HCT116 (cell line): ENCODE data around the gene LRRK2. TPM values are rescaled to one million over a fixed set of nuclear protein-coding genes. Genes with fewer than 3 reads are reported as not detected.

ENCODE experiments used
- ATAC-seq: fragments of 200-7000 bp; cut with Tn5 transposase; 2 replicates; pipeline ENCODE4 v1.9.1; 2020; ENCODE audit warnings: mild to moderate bottlenecking, moderate library complexity
- BruUV-seq: library from RNA; stranded (reverse); fragments of 400-500 nt; replicated peaks from 2 replicates; lab custom pipeline; 2021; lab: Mats Ljungman, UMichigan
- CTCF ChIA-PET: fragments of 300-600 bp; sonication (Branson Sonifier 250); formaldehyde crosslinking; loops from one replicate; lab custom pipeline; 2021; ENCODE audit warnings: antibody characterized with exemption; lab: Charles Lee
- POLR2A ChIA-PET: fragments of 300-600, 350-600 bp; sonication (Branson Sonifier 250); formaldehyde crosslinking; loops from one replicate; lab custom pipeline; 2021; ENCODE audit warnings: antibody characterized with exemption; lab: Charles Lee
- RAD21 ChIA-PET, 2 experiments: fragments of 300-600 bp; sonication (Branson Sonifier 250); formaldehyde crosslinking; loops; one replicate each; lab custom pipeline; 2023; ENCODE audit warnings: low total read pairs in 2 of 2; ENCODE audit not compliant: uncharacterized antibody in 2 of 2, unreplicated experiment in 2 of 2, low non-redundant PET in 1 of 2; lab: Charles Lee
- DNase-seq: peaks from one replicate; pipeline ENCODE4 v3.0.0-alpha.2; 2010; ENCODE audit warnings: low read depth, low spot score
- H2AFZ ChIP-seq: fragments of 200-600 bp; shearing (Covaris generic), sonication (generic); 2 replicates; pipeline ENCODE4 v1.6.1; 2017; ENCODE audit warnings: low read depth, mixed run types, mixed read lengths, antibody characterized with exemption, low read length; ENCODE audit not compliant: poor library complexity, severe bottlenecking
- H3K27ac ChIP-seq: 2 replicates; pipeline ENCODE4 v1.5.1; 2012; ENCODE audit warnings: low read depth, low read length
- H3K27me3 ChIP-seq: fragments of 200-600 bp; sonication (generic); 2 replicates; pipeline ENCODE4 v1.6.1; 2016; ENCODE audit warnings: mixed run types, low read length, mixed read lengths; ENCODE audit not compliant: insufficient read depth
- H3K36me3 ChIP-seq, 2 experiments: fragments of 200-500 bp in 1 of 2; fragments of 200-600 bp in 1 of 2; sonication (Bioruptor generic) in 1 of 2; sonication (generic) in 1 of 2; 2 replicates each; pipeline versions ENCODE4 v1.5.1 to v1.6.1; 2014 to 2016; ENCODE audit warnings: low read length in 2 of 2, inconsistent platforms in 1 of 2, mixed read lengths in 1 of 2, mixed run types in 1 of 2; ENCODE audit not compliant: insufficient read depth in 2 of 2, control insufficient read depth in 1 of 2
- H3K4me1 ChIP-seq, 2 experiments: fragments of 200-600 bp in 1 of 2; sonication (generic) in 1 of 2; 2 replicates each; pipeline versions ENCODE4 v1.5.1 to v1.6.1; 2012 to 2017; ENCODE audit warnings: low read length in 2 of 2, inconsistent platforms in 1 of 2, mild to moderate bottlenecking in 1 of 2, mixed read lengths in 1 of 2, mixed run types in 1 of 2, moderate library complexity in 1 of 2; ENCODE audit not compliant: insufficient read depth in 2 of 2, control insufficient read depth in 1 of 2
- H3K4me2 ChIP-seq: fragments of 200-600 bp; sonication (generic); 2 replicates; pipeline ENCODE4 v1.6.1; 2017; ENCODE audit warnings: mixed run types, low read length, mixed read lengths
- H3K4me3 ChIP-seq, 2 experiments: fragments of 200-600 bp in 1 of 2; sonication (generic) in 1 of 2; replicated peaks in 1 of 2; 2 replicates each; pipeline ENCODE4 v1.5.1; 2011 to 2016; ENCODE audit warnings: low read length in 2 of 2, control low read depth in 1 of 2, low read depth in 1 of 2, mild to moderate bottlenecking in 1 of 2, mixed read lengths in 1 of 2, mixed run types in 1 of 2
- H3K79me2 ChIP-seq: fragments of 200-600 bp; sonication (generic); 2 replicates; pipeline ENCODE4 v1.6.1; 2017; ENCODE audit warnings: mild to moderate bottlenecking, mixed run types, low read length, moderate library complexity, mixed read lengths; ENCODE audit not compliant: insufficient read depth
- H3K9ac ChIP-seq: fragments of 200-600 bp; sonication (generic); 2 replicates; pipeline ENCODE4 v1.6.1; 2016; ENCODE audit warnings: low read length, mixed read lengths
- H3K9me2 ChIP-seq: fragments of 200-600 bp; sonication (generic), shearing (Covaris generic); 2 replicates; pipeline ENCODE4 v1.6.1; 2017; ENCODE audit warnings: mixed run types, mild to moderate bottlenecking, moderate library complexity; ENCODE audit not compliant: insufficient read depth
- H3K9me3 ChIP-seq, 2 experiments: fragments of 200-500 bp in 1 of 2; fragments of 200-600 bp in 1 of 2; sonication (Bioruptor generic) in 1 of 2; sonication (generic) in 1 of 2; 2 replicates each; pipeline ENCODE4 v1.6.1; 2014 to 2017; ENCODE audit warnings: low read length in 2 of 2, mixed read lengths in 2 of 2, inconsistent platforms in 1 of 2, low read depth in 1 of 2, mild to moderate bottlenecking in 1 of 2, mixed run types in 1 of 2, moderate library complexity in 1 of 2; ENCODE audit not compliant: control insufficient read depth in 1 of 2, insufficient read depth in 1 of 2
- H4K20me1 ChIP-seq: fragments of 200-600 bp; sonication (generic), shearing (Covaris generic); 2 replicates; pipeline ENCODE4 v1.6.1; 2017; ENCODE audit warnings: mixed run types, mild to moderate bottlenecking, moderate library complexity; ENCODE audit not compliant: insufficient read depth
- EZH2 ChIP-seq: fragments of 200-600 bp; sonication (generic); IDR thresholded peaks from 2 replicates; pipeline ENCODE4 v1.6.1; 2017; ENCODE audit warnings: antibody characterized with exemption, mixed run types
- EZH2phosphoT487 ChIP-seq: fragments of 200-600 bp; IDR thresholded peaks from 2 replicates; pipeline ENCODE4 v1.6.1; 2018; ENCODE audit warnings: antibody characterized with exemption, borderline replicate concordance
- FOSL1 ChIP-seq: IDR thresholded peaks from 2 replicates; pipeline ENCODE4 v1.6.1; 2012; ENCODE audit warnings: low read depth
- JUND ChIP-seq: IDR thresholded peaks from 2 replicates; pipeline ENCODE4 v1.6.1; 2012
- POLR2AphosphoS5 ChIP-seq: IDR thresholded peaks from 2 replicates; pipeline ENCODE4 v1.6.1; 2011; ENCODE audit warnings: mild to moderate bottlenecking, low read depth, low read length, moderate library complexity
- RAD21 ChIP-seq: IDR thresholded peaks from 2 replicates; pipeline ENCODE4 v1.6.1; 2012; ENCODE audit warnings: low read depth, mild to moderate bottlenecking
- REST ChIP-seq: IDR thresholded peaks from 2 replicates; pipeline ENCODE4 v1.6.1; 2012; ENCODE audit warnings: low read depth
- SIN3A ChIP-seq: IDR thresholded peaks from 2 replicates; pipeline ENCODE4 v1.6.1; 2012; ENCODE audit warnings: low read depth
- YY1 ChIP-seq: IDR thresholded peaks from 2 replicates; pipeline ENCODE4 v1.6.1; 2011; ENCODE audit warnings: low read length, low read depth, moderate library complexity, mild to moderate bottlenecking; ENCODE audit not compliant: insufficient replicate concordance; ENCODE audit errors: extremely low read depth
- intact Hi-C: fragments of 100-400 bp; cut with micrococcal nuclease; formaldehyde crosslinking; loops from 2 replicates; pipeline ENCODE4 v1.10.0; 2022
- total RNA-seq: library from RNA; stranded (reverse); gene quantifications from one replicate; pipeline ENCODE4 v1.2.1, GENCODE V29; 2021; ENCODE audit not compliant: unreplicated experiment
- TF ChIP-seq, protein P1 (sequence below): IDR thresholded peaks from 2 replicates; pipeline ENCODE4 v1.6.1; 2011; ENCODE audit warnings: mild to moderate bottlenecking, low read length, moderate library complexity; ENCODE audit not compliant: insufficient replicate concordance; ENCODE audit errors: extremely low read depth

LRRK2 gene
- total RNA-seq, 1 experiment from 2014 or later, result 0.20 TPM

DNA sequence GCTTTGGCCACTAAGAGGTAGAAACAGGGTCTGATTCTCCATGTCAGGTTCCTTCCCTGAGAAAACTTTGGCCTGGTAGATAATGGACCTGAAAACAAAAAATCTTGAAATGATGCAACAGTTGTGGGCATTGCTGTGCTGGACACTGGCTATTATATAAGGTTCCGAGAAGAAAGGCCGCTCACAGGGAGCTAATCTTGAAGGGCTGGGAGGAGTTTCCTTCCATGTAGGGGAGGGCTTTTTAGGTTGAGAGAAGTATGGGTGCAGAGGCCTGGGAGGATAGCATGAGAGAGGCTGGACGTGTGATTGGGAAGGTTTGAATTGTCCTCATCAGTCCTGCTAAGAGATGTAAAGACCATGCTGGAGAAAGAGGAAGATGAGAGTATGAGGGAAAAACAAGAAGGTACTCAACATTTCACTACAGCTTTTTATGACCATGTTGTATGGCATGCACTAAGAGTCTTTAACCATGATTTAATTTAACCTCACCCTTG, 11.6 kb downstream of the LRRK2 start:
- no peak overlapping the region for H3K27ac ChIP-seq
- intact Hi-C loops, result no loop called here
- no peaks in the 10 kb centered on the region for H4K20me1 ChIP-seq
- H3K9ac ChIP-seq, result no peak overlapping the region
- TF ChIP-seq, protein P1, sequence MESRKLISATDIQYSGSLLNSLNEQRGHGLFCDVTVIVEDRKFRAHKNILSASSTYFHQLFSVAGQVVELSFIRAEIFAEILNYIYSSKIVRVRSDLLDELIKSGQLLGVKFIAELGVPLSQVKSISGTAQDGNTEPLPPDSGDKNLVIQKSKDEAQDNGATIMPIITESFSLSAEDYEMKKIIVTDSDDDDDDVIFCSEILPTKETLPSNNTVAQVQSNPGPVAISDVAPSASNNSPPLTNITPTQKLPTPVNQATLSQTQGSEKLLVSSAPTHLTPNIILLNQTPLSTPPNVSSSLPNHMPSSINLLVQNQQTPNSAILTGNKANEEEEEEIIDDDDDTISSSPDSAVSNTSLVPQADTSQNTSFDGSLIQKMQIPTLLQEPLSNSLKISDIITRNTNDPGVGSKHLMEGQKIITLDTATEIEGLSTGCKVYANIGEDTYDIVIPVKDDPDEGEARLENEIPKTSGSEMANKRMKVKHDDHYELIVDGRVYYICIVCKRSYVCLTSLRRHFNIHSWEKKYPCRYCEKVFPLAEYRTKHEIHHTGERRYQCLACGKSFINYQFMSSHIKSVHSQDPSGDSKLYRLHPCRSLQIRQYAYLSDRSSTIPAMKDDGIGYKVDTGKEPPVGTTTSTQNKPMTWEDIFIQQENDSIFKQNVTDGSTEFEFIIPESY, result no peak
- no peak for TF ChIP-seq FOSL1
- no peak for TF ChIP-seq YY1
- no peak for TF ChIP-seq RAD21
- TF ChIP-seq EZH2, result no peak
- TF ChIP-seq JUND, result no peak
- TF ChIP-seq POLR2AphosphoS5, result no peak
- TF ChIP-seq EZH2phosphoT487, result no peak
- TF ChIP-seq REST, result no peak
- TF ChIP-seq SIN3A, result no peak
- TF ChIP-seq, all 23 proteins: peak for 0
- BruUV-seq, result no TSS peak
- DNase-seq (no peak), ATAC-seq (no peak)
- Histone ChIP-seq H3K79me2 (no peaks in the 10 kb centered on the region), H2AFZ (no peak overlapping the region), H3K4me3 (no peak overlapping the region), H3K4me2 (no peak overlapping the region), H3K9me3 (no peaks in the 10 kb centered on the region), H3K9me2 (no peaks in the 10 kb centered on the region), H3K36me3 (no peaks in the 10 kb centered on the region), H3K27me3 (no peaks in the 10 kb centered on the region), H3K4me1 (no peaks in the 10 kb centered on the region)
- ChIA-PET RAD21 (no interaction called here), CTCF (no interaction called here), POLR2A (no interaction called here)
